Measurements from ENCODE around the gene DISC1.
"Not testable (repeated sequence)": the region's sequence is repeated elsewhere in the genome, so short reads cannot be mapped to it uniquely, and the experiment has no call there.

Gene DISC1

DNA sequence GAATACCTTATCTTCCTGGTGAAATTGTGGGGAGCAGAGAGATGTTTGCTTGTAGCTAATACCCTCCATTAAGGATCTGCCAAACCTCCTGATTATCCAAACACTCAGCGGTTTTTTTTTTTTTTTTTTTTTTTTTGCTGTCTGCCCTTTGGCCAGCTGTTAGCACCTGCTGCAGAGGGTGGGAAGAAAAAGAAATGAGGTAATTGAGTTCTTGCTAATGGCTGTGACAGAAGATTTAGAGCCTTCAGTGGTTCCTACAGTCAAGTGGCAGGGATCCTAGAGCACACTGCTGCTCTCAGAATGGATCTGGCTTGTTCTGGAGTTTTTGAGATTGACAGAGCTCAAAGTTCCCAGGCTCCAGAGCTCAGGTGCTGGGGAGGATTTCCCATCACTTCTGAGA is 342.5 kb downstream of the DISC1 start:
- no peak for DNase-seq

DNA sequence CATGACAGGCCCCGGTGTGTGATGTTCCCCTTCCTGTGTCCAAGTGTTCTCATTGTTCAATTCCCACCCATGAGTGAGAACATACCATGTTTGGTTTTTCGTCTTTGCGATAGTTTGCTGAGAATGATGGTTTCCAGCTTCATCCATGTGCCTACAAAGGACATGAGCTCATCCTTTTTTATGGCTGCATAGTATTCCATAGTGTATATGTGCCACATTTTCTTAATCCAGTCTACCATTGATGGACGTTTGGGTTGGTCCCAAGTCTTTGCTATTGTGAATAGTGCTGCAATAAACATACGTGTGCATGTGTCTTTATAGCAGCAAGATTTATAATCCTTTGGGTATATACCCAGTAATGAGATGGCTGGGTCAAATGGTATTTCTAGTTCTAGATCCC is 343.2 kb downstream of the DISC1 start:
- DNase-seq, result not testable (repeated sequence)

DNA sequence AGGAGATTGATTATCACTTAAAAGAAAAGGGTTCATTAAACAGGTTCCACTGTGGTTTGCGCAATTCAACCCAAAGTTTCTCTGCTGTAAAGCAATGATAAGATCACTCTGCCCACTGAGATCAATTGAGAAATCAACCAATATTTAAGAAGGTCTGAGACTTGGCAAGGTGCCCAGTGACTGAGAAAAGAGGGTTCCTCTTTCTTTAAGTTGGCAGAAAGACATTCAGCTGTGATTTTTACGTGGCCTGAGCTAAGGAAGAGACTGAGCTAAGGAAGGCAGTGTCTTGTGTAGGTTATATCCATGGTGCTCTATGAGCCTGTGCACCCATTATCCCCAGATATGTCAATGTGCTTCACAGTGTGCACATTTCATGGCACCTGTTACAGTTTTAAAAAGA is 344.1 kb downstream of the DISC1 start:
- DNase-seq, result peak in 1 of 5 donors; percentile 4

DNA sequence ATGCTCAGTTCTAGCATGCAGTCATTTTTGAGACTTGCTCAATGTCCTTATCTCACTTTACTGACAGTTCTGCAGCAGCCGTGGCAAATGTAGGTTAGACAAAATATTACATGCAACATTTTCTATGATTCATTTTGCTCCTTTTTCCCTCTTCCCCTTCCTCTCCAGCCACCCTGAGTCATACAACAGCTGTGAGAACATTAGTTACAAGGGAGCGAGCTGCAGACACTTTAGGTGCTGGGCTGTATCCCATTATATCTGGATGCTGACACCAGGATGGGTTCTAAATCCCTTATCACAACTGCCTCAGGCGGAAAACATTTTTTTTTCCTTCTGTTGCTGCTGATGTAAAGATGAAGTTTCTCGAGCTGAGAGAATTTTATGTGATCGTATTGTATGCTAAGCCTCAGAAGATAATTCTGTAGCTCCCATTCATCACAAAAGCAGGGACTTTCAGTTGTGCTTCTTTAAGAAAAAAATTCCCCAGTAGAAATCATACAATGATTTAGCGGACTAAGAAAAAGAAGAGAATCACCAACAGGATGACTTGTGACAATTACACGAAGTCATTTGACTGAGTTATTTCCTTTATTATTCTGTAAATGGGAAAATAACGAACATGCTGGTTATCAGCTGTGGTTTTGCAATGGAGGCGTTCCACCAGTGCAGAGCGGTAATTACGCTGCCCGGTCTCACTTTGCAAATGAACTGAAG is 345.0 kb downstream of the DISC1 start:
- DNase-seq, result peak in 1 of 5 donors; percentile 20

DNA sequence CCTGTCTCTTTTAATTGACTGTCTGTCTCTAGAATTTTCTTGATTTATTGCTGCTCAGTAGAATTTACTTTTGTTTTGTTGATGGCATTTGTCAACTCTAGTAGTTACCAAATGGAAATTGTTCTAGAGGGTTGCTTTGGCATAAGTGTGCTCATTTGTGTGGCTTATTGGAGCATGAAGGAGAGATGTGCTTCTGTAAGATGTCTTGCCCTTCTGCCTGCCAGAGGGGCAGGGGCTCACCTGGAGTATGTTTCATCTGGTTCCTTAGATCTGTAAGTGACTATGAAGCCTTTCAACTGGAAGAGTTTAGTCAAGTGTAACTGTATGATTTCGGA is 345.5 kb downstream of the DISC1 start:
- DNase-seq, result no peak

DNA sequence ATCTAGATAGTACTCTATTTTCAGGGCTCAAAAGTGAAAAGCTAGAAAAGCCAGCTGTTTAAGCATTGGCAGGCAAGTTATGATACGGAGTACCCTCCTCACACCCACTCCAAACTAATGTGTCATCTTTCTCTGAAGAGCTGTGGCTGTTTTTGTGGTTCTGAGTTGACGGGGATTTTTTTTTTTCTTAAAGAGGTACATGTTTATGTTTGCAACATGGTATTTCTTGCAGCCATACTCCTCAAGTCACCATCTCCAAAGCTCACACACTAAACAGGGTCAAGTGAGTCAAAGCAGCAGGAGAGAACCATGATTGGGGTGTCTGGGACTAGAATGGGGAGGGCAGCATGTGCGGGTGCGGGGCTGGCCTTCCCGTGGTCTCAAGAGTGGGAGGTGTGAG is 347.2 kb downstream of the DISC1 start:
- DNase-seq, result peak in 1 of 5 donors; percentile 71

DNA sequence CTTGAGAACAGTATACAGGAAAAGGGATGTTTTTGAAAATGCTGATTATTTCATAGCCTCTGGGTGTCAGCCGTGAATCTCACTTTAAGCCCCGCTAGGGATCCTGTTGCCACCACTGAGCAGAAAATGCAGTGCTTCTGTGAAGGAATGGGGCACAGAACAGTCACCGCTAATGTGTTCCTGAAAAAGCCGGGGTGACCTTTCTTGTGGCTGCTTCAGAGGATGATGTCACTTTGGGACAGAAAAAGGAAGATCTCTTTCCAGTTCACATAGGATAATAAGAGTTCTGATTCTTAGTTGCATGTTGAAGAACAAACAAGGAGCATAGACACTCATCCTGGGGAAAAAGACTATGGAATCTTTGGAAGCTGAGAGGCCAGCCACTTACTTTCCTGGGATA is 349.6 kb downstream of the DISC1 start:
- DNase-seq, result no peak

DNA sequence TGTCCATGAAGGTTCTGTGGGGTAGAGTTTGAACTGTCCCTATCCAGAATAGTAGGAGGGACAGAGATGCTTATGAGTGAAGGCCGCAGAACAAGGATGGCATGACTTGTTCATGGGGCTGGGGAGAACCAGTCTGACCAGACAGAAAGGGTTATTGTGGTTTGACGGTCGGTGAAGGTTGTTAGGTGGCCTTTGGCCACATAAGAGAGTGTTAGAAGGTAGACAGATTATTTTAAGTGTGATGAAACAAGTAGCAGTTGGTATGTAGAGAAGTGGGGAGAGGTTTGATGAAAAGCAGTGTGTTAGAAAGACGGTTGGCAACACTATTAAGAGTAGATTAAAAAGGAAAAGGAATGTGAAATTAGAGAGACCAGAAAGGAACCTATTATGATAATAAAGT is 355.1 kb downstream of the DISC1 start:
- no peak for DNase-seq

DNA sequence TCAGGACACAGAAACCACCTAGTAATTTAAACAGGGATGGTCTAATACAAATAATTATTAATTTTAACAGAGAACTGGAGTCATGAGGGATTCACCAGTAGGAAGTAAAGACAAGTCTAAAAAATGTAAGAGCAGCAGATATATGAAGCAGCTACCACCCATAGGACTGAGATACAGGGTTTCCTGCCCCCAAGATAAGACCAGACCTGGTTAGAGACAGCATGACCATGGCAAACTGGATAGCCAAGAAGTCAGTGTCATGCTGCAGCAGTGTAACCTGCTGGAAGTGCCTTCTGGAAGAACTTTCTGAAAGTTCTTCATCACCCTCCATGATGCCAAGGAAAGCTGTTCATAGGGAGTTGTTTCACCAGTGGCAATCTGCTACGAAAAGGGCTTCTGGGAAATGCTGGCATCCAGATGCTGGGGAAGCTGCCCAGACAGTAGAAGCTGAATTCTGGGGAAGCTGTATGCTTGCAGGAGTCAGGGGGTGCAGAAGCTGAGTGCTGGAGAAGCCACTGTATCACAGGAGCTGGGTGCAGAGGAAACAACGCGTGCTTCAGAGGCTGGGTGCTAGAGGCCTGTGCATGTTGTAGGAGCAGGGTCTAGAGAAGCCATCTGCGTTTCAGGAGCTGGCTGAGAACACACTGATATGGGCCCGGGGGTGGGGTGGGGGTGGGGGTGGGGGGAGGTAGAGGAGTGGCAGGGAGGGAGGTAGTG is 356.4 kb downstream of the DISC1 start:
- DNase-seq, result no peak

DNA sequence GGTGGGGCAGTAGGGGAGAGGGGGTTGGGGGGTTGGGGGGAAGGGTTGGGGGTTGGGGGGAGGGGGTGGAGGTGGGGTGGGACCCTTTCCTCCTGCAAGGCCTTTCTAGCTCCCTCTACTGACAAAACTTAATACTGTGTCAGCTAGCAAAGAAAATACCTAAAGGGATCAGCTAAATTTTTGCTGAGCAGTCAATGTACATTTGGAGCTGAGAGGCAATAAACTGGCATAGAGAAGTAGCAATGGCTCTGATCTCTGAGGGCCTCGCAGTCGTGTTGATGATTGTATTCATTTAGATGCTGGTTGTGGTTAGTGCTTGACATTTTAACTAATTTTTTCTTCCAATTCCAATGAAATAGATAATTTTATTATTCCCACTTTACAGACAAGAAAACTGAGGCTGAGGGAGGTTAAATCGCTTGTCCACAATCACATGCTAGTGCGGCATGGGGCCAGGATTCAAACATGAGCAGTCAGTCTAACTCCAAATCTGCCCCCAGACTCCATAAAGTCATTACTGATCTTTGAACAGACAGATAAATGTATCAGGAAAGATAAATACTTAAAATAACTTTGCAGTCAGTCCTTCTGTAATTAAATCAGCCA is 357.1 kb downstream of the DISC1 start:
- no peak for DNase-seq

DNA sequence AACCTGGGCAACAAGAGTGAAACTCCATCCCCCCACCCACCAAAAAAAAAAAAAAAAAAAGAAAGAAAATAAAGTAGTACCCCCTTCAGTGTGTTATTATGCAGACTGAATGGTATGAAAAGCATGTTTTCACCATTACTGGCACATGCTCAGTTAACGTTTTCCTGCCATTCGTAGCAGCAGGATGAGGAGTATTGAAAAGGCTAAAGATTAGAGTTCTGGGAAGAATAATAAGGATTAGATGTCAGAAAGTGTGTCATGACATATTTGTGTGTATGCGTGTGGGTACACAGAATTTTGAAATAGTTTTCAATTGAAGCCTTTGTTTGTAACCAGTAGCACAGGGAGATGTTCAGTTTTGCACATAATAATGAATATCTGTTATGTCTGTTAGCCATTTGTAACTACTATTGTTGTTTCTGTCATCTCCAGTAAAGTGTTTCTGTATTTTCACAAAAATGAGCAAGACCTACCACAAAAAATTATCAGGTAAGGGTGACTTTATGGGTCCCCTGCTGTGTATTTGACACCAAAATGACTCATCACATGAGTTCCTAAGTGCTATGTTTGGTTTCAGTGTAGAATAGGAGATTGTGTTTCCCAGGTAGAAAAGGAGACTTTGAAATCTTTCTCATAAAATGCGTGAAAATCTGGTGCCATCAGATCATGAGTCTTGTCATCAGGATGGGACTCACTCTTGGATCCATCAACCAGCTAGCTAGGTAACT is 358.9 kb downstream of the DISC1 start:
- peak in 1 of 5 donors; percentile 15 for DNase-seq

DNA sequence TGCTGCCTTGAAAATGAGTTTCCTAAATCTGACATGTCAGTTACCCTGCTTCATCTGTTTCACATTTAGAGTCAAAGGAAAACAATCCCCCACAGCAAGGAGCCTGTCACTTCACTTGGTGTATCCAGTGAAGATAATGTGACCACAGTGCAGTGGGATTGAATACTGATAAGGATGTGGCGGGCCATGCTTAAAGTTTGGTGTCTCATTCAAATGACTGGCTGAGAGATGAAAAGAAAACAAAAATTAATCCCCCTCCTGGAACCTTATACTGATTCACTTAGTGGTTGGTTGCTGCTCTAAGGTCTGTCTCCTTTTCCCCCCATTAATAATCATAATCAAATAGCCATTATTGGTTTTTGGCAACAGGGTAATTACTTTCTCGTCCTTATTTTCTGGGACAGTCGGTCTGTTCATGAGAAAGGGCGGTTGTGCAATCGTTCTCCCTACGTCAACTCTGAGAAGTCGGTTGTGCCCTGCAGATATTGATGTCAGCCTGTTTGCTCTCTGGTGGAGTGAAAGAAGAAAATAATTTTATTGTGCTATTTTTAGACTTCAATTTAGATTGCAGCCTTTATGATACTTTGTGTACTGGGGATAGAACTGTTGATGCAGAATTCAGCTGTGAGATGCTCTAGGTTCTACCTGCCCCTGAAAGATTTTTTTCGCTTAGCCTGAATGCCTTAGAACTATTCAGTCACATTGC is 360.2 kb downstream of the DISC1 start:
- DNase-seq, result no peak

DNA sequence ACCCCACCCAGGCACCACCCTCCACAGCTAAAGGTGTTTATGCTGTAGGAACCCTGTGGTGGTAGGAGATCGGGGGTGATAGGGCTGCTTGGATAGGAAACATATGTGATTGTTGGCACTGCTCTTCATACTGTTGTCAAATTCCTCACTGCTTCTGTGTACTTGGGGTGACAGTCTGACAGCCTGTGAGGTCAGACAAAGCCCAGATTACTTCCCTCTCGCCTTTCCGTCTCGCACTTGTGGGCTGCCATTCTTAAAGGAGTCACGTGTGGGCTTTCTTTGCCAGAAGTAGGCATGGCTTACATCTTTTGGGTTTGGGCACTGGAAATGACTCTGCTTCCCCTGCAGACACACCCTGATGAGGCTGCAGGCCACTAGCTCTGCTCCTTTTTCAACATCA is 363.8 kb downstream of the DISC1 start:
- no peak for DNase-seq

DNA sequence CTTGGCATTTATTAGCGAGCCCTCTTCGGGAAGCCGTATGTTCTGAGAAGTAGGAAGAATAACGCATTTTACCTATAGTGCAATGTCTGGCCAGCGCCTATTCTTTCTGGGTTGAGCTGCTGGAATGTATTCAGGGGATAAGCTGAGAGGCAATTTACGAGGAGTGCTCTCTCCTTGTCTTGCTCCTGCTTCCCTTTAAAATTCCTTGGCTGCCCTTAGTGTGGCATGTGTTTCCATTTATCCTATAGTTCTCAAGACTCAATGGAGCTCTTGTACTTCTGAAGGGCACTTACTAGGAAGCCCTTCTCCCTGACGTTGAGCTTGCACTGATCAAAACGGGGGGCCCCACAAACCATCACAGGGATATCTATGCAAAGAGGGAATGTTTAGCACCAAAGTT is 364.6 kb downstream of the DISC1 start:
- no peak for DNase-seq

DNA sequence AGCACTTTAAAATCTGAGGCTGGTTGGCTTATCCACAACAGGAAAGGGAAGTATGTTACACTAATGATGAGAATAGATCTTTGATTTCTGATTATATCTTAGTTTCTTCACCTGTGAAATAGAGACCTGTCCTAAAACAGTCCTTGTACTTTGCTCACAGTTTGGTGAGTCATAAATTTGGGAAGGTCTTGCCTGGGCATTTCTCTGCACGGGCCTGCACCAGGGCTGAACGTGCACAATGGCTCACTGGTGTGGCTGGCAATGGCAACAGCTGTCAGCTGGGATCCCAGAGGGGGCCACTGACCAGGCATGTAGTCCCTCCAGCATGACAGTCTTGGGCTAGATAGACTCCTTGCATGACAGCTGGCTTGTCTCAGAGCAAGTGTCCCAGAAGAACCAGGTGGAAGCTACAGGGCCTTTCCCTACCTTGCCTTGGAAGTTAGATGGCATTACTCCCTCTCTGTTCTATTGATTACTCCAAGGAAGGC is 367.4 kb downstream of the DISC1 start:
- DNase-seq, result no peak

DNA sequence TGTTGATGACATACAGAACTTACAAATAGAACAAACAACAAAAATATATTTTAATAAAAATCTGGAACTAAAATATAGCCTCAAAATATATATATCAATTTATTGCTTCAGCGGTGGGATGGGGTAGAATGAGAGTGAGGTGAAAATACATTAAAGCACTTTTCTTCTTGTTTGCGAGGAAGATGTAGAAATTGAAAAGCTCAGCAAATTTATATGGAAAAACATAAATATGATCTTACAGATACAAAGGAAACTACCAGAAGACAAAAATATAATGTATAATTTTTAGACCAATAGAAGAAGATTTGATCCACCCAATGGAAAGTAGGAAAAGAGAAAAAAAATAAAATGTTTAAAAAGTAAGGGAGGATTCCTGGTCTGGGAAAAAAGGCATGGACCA is 372.2 kb downstream of the DISC1 start:
- no peak for DNase-seq

DNA sequence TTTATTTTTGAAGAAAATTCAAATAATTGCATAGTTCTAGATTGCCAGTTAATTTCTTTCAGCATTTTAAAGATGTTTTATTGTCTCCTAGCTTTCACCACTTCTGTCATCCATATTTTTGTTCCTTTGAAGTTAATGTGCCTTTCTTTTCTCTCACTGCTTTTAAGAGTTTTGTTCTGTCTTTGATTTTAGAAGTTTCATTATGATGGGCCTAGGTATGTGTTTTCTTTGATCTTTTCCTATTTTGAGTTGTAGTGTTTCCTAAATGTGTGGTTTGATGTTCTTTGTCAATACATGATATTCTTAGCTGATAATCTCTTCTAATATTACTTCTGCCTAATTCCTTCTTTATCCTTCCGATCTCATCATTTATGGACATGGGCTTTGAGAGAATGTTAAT is 378.7 kb downstream of the DISC1 start:
- DNase-seq, result no peak

DNA sequence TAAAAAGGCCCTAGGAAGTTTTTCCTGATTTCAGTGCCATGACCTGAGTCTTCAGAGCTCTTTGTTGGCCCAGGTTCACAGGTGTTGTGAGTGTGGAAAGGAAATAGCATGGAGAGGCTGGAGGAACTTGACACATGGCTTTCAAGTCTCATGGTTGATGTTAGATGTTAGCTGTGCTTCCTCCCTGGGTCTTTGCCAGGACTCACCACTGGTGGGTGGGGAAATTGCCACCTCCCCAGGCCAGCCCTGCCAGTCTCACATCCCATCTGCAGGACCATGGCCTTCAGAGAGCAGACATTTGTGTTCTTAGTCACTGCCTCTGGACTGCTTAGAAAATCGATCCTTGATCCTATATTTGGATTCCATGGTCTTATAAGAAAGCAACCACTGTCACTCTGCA is 383.2 kb downstream of the DISC1 start:
- DNase-seq, result no peak

DNA sequence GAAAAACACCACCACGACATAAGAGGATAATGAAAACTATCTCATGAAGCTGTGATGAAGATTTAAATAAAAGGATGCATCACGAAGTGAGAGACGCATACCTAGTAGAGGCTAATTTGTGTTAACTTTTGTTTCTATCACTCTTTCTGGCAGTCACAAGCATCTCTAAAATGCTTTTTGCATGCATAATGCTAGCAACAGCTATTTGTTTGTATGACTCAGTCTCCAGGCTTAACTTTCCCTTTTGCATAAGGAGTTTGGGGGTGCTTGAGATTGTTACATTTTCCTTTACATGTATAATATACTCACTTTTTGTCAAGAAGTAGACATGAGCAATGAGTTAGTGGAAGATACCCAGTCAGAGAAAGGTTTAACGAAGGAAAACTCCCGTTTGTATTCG is 385.4 kb downstream of the DISC1 start:
- DNase-seq, result no peak

DNA sequence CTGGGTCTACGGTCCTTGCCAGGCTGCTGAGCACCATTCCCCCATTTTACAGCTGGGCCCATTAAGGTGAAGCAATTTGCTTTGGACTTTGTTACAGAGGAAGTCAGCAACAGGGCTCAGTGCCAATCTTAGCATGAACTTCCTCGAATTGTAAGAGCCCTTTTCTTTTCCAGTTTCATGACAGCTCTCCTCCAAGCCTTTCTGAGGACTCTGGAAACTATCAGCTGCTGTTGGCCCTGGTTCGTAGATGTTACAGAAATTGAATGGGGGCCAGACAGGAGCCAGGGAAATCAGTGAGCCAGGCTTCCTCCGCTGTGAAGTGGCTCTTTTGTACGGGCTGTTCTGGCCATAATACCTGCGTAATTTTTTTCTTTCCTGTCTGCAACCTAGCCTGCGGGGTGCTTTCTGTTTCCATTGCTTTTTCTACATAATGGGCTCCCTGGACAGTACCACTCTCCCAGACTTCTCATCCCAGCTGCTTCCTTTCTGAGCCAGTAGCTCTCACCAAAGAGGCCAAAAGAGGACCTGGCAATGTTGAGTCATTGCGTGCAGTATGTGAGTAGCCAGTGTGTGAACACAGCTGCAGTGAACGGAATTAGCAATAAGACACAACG is 386.3 kb downstream of the DISC1 start:
- DNase-seq, result no peak

DNA sequence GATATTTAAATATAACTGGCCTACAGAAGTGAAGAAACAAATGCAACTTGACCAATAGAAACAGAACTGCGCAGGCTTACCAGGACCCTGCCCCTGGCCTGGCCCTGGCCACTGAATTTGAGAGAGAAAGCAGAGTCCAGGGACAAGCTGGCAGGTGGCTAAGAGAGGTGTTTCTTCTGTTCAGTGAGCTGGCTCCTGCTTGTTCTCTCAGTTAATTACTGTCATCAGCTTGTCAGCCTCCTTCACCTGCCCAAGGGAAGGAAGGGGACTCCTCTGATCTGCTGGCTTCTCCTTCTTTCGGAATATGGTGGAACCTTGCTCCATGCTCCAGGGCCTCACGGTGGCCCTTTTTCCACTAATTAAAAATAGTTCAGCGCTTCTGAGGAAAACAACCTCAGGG is 388.4 kb downstream of the DISC1 start:
- DNase-seq, result no peak

DNA sequence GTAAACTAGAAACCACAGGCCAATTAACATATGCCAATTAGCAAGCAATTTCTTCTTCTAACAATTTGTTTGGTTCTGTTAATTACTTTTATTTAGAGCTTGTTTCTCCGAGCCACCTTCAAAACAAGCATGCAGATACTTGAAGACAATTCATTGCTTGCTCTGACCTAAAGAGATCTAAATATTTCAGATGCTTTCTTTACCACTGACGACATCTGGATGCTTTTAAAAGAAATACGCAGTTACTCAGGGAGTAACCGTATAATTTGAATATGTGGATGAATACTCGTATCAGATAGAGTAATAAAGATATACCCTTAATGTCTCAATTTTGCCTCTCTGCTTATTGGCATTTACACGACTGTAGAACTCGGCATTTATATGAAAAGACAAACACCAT is 390.0 kb downstream of the DISC1 start:
- no peak for DNase-seq

Data from T-helper 1 cell (primary cell).